Dendritic cell treated with granulocyte-macrophage colony-stimulating factor and Interleukin-4, amounts not matched to agents 40 ng/mL and 50 ng/mL, for 4 days (primary cell): ENCODE measurements around the gene FAM20C.
"Not testable (repeated sequence)": the region's sequence is repeated elsewhere in the genome, so short reads cannot be mapped to it uniquely, and the experiment has no call there.

Experiments used
- H3K27ac Mint-ChIP-seq: one replicate; pipeline ENCODE4 v1.8.0; 2022; ENCODE audit warnings: mild to moderate bottlenecking, mixed read lengths
- H3K27me3 Mint-ChIP-seq: one replicate; pipeline ENCODE4 v1.8.0; 2022; ENCODE audit warnings: mild to moderate bottlenecking, mixed read lengths
- H3K36me3 Mint-ChIP-seq: one replicate; pipeline ENCODE4 v1.8.0; 2022; ENCODE audit warnings: low read depth, mixed read lengths
- H3K4me1 Mint-ChIP-seq: one replicate; pipeline ENCODE4 v1.8.0; 2022; ENCODE audit warnings: low read depth, mixed read lengths
- H3K4me3 Mint-ChIP-seq: one replicate; pipeline ENCODE4 v1.8.0; 2022; ENCODE audit warnings: mild to moderate bottlenecking, moderate library complexity, mixed read lengths
- H3K9me3 Mint-ChIP-seq: one replicate; pipeline ENCODE4 v1.8.0; 2022; ENCODE audit warnings: mixed read lengths
- intact Hi-C: fragments of 100-400 bp; cut with micrococcal nuclease; formaldehyde crosslinking; loops from one replicate; pipeline ENCODE4 v1.15.0; 2022

Gene FAM20C

DNA sequence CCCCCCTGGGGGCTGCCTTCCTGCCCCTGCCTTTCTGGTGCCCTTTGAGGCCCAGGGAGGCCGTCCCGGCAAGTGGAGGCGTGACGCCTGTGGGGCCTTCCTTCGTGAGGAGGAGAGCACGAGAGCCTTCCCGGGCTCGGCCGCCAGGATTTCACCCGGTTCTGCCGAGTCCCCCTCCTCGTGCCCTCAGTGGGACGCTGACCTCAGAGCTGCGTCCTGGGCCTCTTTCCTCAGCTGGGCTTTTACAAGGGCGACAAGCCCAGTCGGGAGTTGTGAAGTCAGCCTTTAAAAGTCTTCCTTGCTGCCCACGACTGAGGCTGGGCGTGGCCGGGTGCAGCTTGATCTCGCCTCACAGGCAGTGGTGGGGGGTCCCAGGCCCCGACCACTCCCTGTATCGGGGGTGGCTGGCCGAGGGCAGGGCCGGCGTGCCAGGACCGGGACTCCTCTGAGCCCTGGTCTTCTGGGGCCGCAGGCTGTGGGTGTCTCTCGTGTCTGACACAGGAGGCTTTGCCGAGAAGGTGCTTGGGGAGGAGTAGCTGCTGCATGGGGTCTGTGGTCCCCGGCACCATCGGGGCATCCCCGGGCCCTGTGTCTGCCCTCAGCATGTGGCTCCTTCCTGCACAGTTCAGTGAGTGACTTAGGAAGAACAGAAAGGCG, 41.8 kb downstream of the FAM20C start:
- H3K4me3 Mint-ChIP-seq = no peak overlapping the region
- no peaks in the 10 kb centered on the region for H3K9me3 Mint-ChIP-seq
- H3K27me3 Mint-ChIP-seq = no peaks in the 10 kb centered on the region
- no peak overlapping the region for H3K27ac Mint-ChIP-seq
- H3K36me3 Mint-ChIP-seq = peaks cover 51% of the 10 kb centered on the region
- intact Hi-C loops = no loop called here
- peaks cover 5% of the 10 kb centered on the region for H3K4me1 Mint-ChIP-seq

DNA sequence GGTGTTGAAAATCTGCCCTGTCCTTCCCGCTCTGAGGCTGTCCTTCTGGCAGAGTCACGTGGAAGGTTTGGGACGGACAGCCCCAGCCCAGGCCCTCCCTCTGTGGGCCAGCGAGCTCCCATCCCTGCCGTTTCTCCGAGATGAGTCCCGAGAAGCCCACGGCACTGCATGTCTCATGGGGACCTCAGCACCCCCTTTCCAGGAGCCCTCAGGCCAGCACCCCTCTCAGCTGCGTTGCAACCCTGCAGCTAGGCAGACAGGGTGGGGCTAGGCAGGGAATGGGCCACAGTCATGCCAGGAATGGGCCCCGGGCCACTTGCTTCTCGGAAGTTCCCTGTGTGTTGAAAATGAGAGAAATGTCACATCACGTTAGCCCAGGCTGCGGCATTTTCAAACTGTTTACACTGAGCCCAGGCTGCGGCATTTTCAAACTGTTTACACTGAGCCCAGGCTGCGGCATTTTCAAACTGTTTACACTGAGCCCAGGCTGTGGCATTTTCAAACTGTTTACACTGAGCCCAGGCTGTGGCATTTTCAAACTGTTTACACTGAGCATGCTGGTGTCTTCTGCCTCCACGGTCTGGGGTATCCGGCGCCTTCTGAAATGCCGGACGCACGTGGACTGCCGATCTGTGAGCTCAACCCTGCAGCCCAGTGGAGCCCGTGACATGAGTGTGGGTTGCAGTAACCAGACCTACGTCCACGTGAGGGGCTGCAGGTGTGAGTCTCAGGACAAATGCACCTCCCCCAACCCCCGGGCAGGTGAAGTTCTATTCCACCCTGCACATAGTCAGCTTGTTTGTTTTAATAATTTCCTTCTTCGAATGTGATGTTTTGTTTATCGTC, 42.6 kb downstream of the FAM20C start:
- Mint-ChIP-seq H3K9me3 (no peaks in the 10 kb centered on the region), H3K4me1 (peaks cover 5% of the 10 kb centered on the region), H3K36me3 (peaks cover 44% of the 10 kb centered on the region), H3K27me3 (no peaks in the 10 kb centered on the region), H3K27ac (no peak overlapping the region), H3K4me3 (no peak overlapping the region)
- intact Hi-C loops = no loop called here

DNA sequence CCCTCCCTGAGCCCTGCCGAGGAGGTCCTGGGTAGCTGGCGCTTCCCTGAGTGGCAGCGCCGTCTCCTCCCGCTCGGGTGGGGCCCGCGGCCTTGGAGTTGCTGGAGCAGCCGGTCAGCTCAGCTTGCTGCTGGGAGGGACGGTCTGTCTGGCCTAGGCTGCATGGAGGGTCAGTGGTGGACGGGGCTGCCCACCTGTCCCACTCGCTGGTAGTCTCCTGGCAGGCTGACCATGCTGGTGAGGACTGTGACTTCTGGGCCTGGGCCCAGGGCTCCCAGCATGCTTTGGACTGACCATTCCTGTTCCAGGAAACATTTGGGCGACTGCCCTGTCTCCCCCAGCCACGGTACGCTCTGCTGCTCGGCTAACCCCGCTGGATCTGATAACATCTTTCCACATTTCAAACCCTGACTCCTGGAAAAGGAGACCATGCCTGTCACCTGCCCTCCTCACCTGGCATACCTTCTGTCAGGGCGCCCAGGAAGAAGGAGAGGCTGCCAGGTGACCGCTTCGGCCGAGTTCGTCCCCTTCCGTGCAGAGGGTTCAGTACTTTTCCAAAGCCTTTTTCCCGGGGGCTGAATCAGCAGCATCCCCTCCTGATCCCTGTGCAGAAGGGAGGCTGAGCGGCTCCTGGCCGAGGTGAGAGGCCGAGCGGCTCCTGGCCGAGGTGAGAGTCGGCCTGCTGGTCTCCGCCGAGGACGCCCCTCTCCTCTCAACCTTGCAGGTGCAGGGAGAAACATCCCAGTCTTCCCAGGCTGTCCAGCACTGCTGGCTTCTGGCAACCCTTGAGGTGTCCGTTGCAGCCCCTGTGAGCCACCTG, 43.4 kb downstream of the FAM20C start:
- Mint-ChIP-seq H3K9me3 (no peaks in the 10 kb centered on the region), H3K4me1 (peaks cover 4% of the 10 kb centered on the region), H3K36me3 (peaks cover 39% of the 10 kb centered on the region), H3K27me3 (no peaks in the 10 kb centered on the region), H3K27ac (no peak overlapping the region), H3K4me3 (no peak overlapping the region)
- intact Hi-C loops = no loop called here

DNA sequence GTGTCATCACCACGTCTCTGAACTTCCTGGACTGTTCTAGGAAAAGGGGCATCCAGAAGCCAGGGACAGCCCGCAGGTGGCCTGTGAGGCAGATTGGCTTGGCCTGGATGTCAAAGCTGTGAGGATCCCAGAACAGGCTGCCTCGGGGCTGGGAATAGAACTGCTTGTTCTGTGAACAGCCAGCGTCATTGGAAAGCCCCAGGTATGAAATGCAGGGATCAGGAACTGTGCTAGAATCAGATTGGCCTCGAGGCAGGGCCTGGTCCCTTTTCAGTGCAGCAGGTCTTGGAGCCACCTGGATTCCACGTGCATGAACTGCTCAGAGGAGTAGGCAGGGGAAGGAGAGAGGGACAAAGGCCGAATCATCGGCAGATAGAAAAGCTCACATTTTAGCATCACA, 44.6 kb downstream of the FAM20C start:
- H3K4me3 Mint-ChIP-seq = no peak overlapping the region

DNA sequence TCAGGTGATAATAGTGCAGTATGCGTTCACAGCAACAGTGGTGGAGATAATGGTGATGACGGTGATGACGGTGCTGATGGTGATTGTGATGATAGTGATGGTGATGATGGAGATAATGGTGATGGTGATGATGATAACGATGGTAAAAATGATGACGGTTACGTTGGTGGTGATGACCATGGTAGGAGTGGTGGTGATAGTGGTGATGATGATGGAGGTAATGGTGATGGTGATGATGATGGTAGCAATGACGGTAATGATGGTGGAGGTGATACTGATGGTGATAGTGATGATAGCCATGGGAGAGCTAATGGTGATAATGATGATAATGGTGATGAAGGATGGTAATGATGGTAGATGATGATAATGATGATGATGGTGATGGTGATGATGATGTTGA, 45.0 kb downstream of the FAM20C start:
- H3K9me3 Mint-ChIP-seq = no peaks in the 10 kb centered on the region

More for the DNA sequence above, 44.6 kb downstream of the FAM20C start:
- Mint-ChIP-seq H3K4me1 (no peaks in the 10 kb centered on the region), H3K27me3 (no peaks in the 10 kb centered on the region), H3K27ac (no peak overlapping the region), H3K9me3 (no peaks in the 10 kb centered on the region), H3K36me3 (peaks cover 35% of the 10 kb centered on the region)
- intact Hi-C loops = no loop called here

DNA sequence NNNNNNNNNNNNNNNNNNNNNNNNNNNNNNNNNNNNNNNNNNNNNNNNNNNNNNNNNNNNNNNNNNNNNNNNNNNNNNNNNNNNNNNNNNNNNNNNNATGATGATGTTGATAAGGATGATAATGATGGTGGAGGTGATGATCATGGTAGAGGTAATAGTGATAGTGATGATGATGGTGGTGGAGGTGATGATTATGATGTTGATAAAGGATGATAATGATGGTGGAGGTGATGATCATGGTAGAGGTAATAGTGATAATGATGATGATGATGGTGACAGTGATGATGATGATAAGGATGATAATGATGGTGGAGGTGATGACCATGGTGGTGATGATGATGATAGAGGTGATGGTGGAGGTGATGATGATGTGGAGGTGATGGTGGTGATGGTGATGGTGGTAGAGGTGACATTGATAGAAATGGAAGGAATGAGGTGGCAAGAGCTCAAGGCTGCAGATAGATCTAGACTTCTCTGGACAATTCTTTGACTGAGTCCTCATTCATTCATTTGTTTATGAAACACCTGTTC, 47.8 kb downstream of the FAM20C start:
- H3K27me3 Mint-ChIP-seq = no peaks in the 10 kb centered on the region
- no peaks in the 10 kb centered on the region for H3K9me3 Mint-ChIP-seq
- no peaks in the 10 kb centered on the region for H3K4me1 Mint-ChIP-seq
- no peak overlapping the region for H3K27ac Mint-ChIP-seq
- peaks cover 24% of the 10 kb centered on the region for H3K36me3 Mint-ChIP-seq
- H3K4me3 Mint-ChIP-seq = no peak overlapping the region
- intact Hi-C loops = no loop called here

More for the DNA sequence above, 45.0 kb downstream of the FAM20C start:
- no peaks in the 10 kb centered on the region for H3K4me1 Mint-ChIP-seq
- intact Hi-C loops = no loop called here
- peaks cover 35% of the 10 kb centered on the region for H3K36me3 Mint-ChIP-seq
- no peak overlapping the region for H3K4me3 Mint-ChIP-seq
- no peaks in the 10 kb centered on the region for H3K27me3 Mint-ChIP-seq
- H3K27ac Mint-ChIP-seq = no peak overlapping the region

DNA sequence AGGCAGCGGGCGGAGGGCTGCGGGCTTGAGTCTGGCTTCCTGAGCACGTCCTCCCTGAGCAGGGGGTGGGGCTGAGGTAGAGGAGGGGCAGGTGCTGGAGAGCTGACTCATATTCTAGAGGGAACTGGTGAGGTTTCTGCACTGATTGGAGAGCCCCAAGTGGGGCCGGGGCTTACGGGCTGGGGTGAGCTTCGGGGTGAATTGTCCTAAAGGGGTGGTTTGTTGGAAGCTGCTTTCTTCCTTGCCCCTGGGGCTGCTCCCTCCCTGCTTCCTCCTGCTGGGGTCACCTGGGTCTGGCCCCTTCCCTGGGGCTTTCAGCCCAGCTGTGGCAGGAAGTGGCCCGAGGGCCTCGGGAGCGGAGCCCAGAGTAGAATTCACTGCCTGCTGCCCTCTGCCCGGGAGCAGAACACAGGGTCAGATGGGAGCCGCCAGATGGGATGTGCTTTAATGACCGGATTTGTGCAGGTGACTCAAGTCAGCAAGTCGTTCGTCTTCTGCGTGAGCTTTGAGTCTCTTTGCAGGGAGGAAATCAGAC, 48.6 kb downstream of the FAM20C start:
- Mint-ChIP-seq H3K27ac (no peak overlapping the region), H3K4me3 (no peak overlapping the region), H3K9me3 (no peaks in the 10 kb centered on the region)

DNA sequence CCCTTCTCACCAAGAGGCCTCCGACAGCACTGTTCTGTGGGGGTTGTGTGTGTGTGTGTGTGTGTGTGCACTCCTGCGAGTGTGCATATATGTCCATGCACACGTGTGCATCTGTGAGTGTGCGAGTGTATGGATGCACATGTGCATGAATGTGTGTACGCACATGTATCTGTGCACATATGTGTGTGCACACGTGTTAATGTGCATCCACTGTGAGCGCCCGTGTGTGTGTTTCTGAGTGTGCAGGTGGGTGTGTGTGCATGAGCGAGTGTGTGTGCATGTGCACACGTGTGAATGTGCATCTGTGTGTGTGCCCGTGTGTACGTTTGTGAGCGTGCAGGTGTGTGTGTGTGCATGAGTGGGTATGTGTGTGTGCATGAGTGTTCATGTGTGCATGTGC, 49.1 kb downstream of the FAM20C start:
- peaks cover 37% of the 10 kb centered on the region for H3K36me3 Mint-ChIP-seq
- no peaks in the 10 kb centered on the region for H3K4me1 Mint-ChIP-seq
- H3K27ac Mint-ChIP-seq = no peak overlapping the region
- no peak overlapping the region for H3K4me3 Mint-ChIP-seq
- no peaks in the 10 kb centered on the region for H3K9me3 Mint-ChIP-seq
- H3K27me3 Mint-ChIP-seq = no peaks in the 10 kb centered on the region
- intact Hi-C loops = no loop called here

More for the DNA sequence above, 48.6 kb downstream of the FAM20C start:
- intact Hi-C loops = no loop called here
- no peaks in the 10 kb centered on the region for H3K27me3 Mint-ChIP-seq
- H3K4me1 Mint-ChIP-seq = no peaks in the 10 kb centered on the region
- peaks cover 32% of the 10 kb centered on the region for H3K36me3 Mint-ChIP-seq

DNA sequence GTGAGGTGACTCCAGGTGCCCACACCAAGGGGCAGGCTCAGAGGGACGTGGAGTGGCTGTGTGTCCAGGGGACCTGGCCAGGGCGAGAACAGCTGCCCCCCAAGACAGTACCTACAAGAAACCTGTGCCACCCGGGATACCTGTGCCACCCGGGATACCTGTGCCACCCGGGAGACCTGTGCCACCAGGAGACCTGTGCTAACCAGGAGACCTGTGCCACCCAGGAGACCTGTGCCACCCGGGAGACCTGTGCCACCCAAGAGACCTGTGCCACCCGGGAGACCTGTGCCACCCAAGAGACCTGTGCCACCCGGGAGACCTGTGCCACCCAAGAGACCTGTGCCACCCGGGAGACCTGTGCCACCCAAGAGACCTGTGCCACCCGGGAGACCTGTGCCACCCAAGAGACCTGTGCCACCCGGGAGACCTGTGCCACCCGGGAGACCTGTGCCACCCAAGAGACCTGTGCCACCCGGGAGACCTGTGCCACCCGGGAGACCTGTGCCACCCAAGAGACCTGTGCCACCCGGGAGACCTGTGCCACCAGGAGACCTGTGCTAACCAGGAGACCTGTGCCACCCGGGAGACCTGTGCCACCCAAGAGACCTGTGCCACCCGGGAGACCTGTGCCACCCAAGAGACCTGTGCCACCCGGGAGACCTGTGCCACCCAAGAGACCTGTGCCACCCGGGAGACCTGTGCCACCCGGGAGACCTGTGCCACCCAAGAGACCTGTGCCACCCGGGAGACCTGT, 50.6 kb downstream of the FAM20C start:
- intact Hi-C loops, H3K4me1 Mint-ChIP-seq, H3K27ac Mint-ChIP-seq, H3K27me3 Mint-ChIP-seq, H3K4me3 Mint-ChIP-seq, H3K9me3 Mint-ChIP-seq: not testable (repeated sequence)
- H3K36me3 Mint-ChIP-seq = peaks cover 52% of the 10 kb centered on the region

DNA sequence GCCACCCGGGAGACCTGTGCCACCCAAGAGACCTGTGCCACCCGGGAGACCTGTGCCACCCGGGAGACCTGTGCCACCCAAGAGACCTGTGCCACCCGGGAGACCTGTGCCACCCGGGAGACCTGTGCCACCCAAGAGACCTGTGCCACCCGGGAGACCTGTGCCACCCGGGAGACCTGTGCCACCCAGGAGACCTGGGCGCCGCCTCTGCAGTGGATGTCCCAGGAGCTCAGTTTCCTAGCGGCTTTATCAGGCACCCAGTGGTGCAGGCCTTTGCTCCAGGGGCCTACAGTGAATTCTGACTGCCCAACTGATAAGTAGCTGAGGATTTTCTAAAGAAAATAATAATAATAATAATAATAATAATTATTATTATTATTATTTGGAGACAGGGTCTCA, 51.2 kb downstream of the FAM20C start:
- peaks cover 57% of the 10 kb centered on the region for H3K36me3 Mint-ChIP-seq
- H3K9me3 Mint-ChIP-seq, intact Hi-C loops, H3K27me3 Mint-ChIP-seq, H3K4me3 Mint-ChIP-seq, H3K4me1 Mint-ChIP-seq, H3K27ac Mint-ChIP-seq: not testable (repeated sequence)

DNA sequence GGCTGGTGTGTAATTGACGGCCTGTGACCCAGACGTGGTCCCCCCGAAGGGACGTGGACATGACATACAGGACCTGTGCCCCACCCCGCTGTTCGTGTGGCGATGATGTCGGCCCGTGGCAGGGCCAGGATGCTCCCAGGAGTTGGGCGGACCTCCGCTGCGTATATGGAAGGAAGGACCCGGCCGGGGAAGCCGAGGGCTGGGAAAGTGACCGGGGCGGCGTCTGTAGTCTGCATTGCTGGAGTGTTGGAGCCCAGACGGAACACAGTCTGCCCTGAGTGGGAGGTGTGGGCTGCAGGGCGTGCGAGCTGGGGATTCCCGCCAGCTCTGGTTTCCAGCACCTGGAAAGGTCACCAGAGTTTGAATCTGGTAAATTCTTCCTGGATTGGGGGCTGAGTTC, 52.6 kb downstream of the FAM20C start:
- no peak overlapping the region for H3K27ac Mint-ChIP-seq
- H3K36me3 Mint-ChIP-seq = peaks cover 71% of the 10 kb centered on the region
- H3K27me3 Mint-ChIP-seq = no peaks in the 10 kb centered on the region
- H3K4me1 Mint-ChIP-seq = no peaks in the 10 kb centered on the region
- no peaks in the 10 kb centered on the region for H3K9me3 Mint-ChIP-seq
- intact Hi-C loops = no loop called here
- no peak overlapping the region for H3K4me3 Mint-ChIP-seq

DNA sequence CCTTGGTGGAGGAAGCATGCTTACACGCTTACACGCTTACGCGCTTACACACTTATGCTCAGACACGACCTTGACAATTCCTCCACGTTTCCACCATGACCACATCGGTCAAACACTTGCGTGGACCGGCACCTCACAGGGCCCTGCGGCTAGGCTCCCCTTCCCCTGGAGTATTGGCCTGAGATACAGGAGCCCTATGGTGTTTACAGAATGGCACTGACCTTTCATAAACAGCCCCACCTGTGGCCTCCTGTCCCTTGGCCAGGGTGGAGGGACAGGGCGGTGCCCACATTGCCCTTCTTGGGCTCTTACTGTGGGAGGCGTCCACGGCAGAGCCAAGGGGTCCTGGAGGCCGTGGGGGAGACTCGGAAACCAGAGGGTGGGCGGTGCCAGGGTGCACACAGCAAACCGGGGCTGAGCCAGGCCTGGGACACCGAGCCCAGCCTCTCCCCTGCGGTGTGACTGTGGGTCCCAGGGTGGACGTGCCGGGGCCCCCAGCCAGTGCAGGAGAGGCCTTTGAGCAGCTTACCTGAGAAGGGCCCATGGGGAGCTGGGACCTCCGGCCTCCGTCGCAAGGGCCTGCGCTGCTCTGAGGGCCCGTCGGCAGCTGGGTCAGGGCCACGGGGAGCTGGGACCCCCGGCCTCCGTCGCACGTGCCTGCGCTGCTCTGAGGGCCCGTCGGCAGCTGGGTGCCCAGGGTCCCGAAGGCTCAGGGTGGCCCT, 53.4 kb downstream of the FAM20C start:
- Mint-ChIP-seq H3K9me3 (no peaks in the 10 kb centered on the region), H3K27me3 (no peaks in the 10 kb centered on the region), H3K4me1 (no peaks in the 10 kb centered on the region), H3K27ac (no peak overlapping the region), H3K36me3 (peaks cover 79% of the 10 kb centered on the region), H3K4me3 (no peak overlapping the region)
- intact Hi-C loops = no loop called here

DNA sequence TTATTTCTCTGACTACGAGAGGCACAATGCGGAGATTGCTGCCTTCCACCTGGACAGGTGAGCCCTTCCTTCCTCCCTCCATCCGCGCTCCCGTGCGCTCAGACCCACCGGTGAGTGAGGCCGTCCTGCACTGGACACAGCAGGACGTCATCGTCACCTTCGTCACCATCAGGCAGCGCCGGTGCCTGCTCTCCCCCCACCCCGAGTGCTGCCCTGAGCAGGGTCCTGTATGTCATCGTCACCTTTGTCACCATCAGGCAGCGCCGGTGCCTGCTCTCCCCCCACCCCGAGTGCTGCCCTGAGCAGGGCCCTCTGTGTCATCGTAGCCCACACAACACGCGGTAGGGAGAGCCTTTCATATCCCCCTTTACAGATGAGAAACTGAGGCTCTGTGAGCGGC, 54.1 kb downstream of the FAM20C start:
- H3K27ac Mint-ChIP-seq = no peak overlapping the region
- no peaks in the 10 kb centered on the region for H3K4me1 Mint-ChIP-seq
- H3K27me3 Mint-ChIP-seq = no peaks in the 10 kb centered on the region
- peaks cover 84% of the 10 kb centered on the region for H3K36me3 Mint-ChIP-seq
- intact Hi-C loops = no loop called here
- no peaks in the 10 kb centered on the region for H3K9me3 Mint-ChIP-seq
- no peak overlapping the region for H3K4me3 Mint-ChIP-seq
